ENCODE data around the gene ACHE. TPM values are rescaled to one million over a fixed set of nuclear protein-coding genes. Genes with fewer than 3 reads are reported as not detected.

Gene ACHE
- total and polyA plus RNA-seq, 2 of the 13 experiments (the other 11 are each of a cell fraction or from before 2014, with no cell fraction given) = 0.18 to 0.40 TPM

DNA sequence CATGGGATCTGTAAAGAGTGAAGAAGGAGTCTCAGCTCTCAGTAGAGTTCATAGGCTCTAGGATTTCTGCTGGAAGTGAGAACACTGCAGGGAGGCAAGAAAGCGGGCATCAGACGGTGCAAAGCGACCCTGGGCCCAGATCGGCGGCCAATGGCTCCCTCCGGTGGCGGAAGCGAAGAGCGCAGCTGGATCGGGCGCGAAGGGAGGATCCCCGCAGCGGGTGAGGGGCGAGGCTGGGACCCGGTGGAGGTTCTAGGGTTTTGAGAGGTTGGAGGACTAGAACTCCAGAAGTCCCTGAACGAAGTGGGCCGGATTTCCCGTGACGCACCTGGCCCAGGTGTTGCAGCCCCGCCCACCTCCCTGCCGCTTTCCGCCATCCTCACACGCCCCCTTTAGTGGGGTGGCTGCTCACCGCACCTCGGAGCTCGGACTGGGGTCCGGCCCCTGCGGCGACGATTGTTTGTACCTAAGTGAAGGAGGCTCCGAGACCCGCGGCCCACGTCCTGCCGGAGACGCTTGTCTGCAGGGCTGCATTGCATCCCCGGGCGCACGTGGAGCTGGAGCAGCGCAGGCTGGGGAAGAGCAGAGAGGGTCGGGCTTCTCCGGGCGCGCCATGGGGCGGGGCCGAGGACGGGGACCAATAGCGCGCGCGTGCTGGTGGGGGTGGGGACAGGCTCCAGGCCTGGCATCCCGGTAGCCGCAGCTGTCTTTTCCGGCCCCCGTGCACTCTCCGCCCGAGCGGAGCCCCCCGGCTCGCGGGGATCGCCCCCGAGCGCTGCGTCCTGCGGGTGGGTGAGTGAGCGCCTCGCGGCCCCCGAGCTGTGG, 43.4 kb downstream of the ACHE start, which contains the start of gene SLC12A9 (continued):
- TF ChIP-seq, protein P1, sequence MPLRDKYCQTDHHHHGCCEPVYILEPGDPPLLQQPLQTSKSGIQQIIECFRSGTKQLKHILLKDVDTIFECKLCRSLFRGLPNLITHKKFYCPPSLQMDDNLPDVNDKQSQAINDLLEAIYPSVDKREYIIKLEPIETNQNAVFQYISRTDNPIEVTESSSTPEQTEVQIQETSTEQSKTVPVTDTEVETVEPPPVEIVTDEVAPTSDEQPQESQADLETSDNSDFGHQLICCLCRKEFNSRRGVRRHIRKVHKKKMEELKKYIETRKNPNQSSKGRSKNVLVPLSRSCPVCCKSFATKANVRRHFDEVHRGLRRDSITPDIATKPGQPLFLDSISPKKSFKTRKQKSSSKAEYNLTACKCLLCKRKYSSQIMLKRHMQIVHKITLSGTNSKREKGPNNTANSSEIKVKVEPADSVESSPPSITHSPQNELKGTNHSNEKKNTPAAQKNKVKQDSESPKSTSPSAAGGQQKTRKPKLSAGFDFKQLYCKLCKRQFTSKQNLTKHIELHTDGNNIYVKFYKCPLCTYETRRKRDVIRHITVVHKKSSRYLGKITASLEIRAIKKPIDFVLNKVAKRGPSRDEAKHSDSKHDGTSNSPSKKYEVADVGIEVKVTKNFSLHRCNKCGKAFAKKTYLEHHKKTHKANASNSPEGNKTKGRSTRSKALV (CRISPR knock-in tag; IDR thresholded peaks at IDR 0.05) = no peak
- TF ChIP-seq, protein P2, sequence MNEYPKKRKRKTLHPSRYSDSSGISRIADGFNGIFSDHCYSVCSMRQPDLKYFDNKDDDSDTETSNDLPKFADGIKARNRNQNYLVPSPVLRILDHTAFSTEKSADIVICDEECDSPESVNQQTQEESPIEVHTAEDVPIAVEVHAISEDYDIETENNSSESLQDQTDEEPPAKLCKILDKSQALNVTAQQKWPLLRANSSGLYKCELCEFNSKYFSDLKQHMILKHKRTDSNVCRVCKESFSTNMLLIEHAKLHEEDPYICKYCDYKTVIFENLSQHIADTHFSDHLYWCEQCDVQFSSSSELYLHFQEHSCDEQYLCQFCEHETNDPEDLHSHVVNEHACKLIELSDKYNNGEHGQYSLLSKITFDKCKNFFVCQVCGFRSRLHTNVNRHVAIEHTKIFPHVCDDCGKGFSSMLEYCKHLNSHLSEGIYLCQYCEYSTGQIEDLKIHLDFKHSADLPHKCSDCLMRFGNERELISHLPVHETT (CRISPR knock-in tag; conservative IDR thresholded peaks at IDR 0.05) = no peak
- TF ChIP-seq AKAP8 (CRISPR knock-in tag; IDR thresholded peaks at IDR 0.05) (no peak), ZBTB42 (CRISPR knock-in tag; IDR thresholded peaks at IDR 0.05) (peak; percentile 80; the same call in 1 of the 2 replicates), HMGA1 (CRISPR knock-in tag; conservative IDR thresholded peaks at IDR 0.05) (no peak), KMT2A (CRISPR knock-in tag; IDR thresholded peaks at IDR 0.05) (0 out of 2 replicates have a peak, but pooled peaks have one; percentile 14), ZSCAN31 (CRISPR knock-in tag; IDR thresholded peaks at IDR 0.05; ENCODE audit: low read depth) (peak; percentile 70; the same call in 1 of the 2 replicates), SIN3A (IDR thresholded peaks at IDR 0.05; ENCODE audit: borderline replicate concordance, low read depth, low read length) (peak; percentile 89; the same call in 1 of the 2 replicates), ZSCAN21 (CRISPR knock-in tag; IDR thresholded peaks at IDR 0.05; ENCODE audit: borderline replicate concordance) (peak; percentile 6; the same call in 1 of the 2 replicates), TEAD2 (CRISPR knock-in tag; IDR thresholded peaks at IDR 0.05) (no peak), ZKSCAN5 (CRISPR knock-in tag; IDR thresholded peaks at IDR 0.05) (peak; percentile 95), FOSL2 (CRISPR knock-in tag; IDR thresholded peaks at IDR 0.05) (no peak), ZNF570 (CRISPR knock-in tag; IDR thresholded peaks at IDR 0.05; ENCODE audit: borderline replicate concordance) (0 out of 2 replicates have a peak, but pooled peaks have one; percentile 42)
- TF ChIP-seq, protein P3, sequence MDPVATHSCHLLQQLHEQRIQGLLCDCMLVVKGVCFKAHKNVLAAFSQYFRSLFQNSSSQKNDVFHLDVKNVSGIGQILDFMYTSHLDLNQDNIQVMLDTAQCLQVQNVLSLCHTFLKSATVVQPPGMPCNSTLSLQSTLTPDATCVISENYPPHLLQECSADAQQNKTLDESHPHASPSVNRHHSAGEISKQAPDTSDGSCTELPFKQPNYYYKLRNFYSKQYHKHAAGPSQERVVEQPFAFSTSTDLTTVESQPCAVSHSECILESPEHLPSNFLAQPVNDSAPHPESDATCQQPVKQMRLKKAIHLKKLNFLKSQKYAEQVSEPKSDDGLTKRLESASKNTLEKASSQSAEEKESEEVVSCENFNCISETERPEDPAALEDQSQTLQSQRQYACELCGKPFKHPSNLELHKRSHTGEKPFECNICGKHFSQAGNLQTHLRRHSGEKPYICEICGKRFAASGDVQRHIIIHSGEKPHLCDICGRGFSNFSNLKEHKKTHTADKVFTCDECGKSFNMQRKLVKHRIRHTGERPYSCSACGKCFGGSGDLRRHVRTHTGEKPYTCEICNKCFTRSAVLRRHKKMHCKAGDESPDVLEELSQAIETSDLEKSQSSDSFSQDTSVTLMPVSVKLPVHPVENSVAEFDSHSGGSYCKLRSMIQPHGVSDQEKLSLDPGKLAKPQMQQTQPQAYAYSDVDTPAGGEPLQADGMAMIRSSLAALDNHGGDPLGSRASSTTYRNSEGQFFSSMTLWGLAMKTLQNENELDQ (CRISPR knock-in tag; IDR thresholded peaks at IDR 0.05; ENCODE audit: borderline replicate concordance) = no peak
- TF ChIP-seq, protein P4, sequence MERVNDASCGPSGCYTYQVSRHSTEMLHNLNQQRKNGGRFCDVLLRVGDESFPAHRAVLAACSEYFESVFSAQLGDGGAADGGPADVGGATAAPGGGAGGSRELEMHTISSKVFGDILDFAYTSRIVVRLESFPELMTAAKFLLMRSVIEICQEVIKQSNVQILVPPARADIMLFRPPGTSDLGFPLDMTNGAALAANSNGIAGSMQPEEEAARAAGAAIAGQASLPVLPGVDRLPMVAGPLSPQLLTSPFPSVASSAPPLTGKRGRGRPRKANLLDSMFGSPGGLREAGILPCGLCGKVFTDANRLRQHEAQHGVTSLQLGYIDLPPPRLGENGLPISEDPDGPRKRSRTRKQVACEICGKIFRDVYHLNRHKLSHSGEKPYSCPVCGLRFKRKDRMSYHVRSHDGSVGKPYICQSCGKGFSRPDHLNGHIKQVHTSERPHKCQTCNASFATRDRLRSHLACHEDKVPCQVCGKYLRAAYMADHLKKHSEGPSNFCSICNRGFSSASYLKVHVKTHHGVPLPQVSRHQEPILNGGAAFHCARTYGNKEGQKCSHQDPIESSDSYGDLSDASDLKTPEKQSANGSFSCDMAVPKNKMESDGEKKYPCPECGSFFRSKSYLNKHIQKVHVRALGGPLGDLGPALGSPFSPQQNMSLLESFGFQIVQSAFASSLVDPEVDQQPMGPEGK (CRISPR knock-in tag; IDR thresholded peaks at IDR 0.05) = peak; percentile 56; the same call in 1 of the 2 replicates

Data from HepG2 (cell line).